T-helper 22 cell (primary cell): ENCODE results near the gene RNF44.

Source experiments
- DNase-seq: peaks from one replicate; pipeline ENCODE4 v3.0.0-alpha.2; 2020; ENCODE audit warnings: low read depth

RNF44 gene

DNA sequence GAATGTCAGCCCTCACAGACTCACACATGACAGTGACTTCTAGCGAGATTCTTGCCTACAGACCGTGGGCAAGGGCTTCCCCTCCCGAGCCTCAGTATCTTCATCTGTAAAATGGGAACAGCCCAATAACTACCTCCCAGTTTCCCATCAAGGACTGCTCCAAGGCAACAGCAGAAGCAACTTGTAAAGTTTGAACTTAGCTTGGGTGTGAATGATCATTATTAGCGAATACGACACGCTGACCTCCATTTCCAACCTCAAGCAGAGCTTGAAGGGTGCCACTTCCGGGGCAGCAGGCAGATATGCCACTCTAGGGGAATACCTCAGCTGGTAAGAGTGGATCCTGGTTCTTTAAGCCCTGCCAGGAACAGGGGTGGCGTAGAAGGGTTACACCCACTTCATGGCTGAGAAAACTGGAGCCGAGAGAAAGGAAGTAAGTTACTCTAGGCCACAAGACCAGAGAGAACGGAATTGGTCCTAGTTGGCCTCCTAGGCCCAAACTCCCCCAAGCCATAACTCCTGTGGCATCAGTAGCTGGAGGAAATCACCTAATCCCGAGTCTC is 2.0 kb downstream of the RNF44 start:
- DNase-seq = peak; percentile 49

DNA sequence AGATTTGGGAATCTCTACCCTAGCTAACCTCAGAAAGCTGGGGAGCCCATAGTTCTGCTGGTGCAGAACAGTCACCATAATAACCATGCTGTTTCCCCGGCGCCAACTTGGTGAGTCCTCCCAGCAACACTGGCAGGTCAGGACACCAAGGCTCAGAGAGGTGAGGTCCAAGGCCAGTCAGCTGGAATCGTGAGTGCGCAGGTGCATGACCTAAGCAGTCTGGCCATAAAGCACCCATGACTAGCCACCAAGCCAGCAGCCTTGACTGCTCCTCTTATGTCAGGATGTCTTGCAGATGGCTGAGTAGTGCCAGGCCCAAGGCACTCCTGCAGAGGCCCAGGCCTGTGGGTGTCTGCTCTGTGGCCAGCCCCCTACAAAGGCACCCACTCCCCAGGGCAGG is 2.6 kb downstream of the RNF44 start:
- no peak for DNase-seq

DNA sequence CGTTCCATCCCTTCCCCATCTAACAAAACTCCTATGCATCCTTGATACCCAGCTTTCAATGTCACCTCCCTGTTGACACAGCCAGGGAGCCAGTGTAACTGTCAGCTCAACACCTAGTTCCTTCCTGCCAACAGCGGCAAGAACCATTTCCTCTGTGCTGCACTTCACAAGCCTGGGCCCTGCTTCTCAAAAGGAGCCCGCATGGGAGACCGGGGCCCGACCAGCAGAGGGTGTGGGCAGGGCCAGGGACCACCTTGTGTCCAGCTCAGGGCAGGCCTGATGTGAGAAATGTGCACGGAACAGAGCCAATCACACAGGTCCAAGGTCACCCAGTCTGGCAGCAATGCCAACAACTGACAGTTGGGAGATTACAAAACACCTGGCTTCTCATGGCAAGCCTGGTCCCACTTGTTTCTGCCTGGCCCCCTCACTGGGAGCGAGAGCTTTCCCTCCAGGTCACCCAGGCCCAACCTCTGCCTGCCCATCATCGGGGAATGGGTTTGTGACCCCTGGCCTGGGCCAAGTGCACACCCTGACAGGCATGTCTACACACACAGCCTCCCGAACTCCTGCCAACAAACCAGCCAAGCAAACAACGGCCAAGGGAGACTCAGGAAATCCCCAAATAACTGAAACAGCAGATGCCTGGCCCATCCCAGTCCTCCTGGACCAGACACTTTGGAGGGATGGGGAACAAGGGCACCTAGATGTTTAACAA is 3.1 kb downstream of the RNF44 start:
- peak; percentile 30 for DNase-seq

DNA sequence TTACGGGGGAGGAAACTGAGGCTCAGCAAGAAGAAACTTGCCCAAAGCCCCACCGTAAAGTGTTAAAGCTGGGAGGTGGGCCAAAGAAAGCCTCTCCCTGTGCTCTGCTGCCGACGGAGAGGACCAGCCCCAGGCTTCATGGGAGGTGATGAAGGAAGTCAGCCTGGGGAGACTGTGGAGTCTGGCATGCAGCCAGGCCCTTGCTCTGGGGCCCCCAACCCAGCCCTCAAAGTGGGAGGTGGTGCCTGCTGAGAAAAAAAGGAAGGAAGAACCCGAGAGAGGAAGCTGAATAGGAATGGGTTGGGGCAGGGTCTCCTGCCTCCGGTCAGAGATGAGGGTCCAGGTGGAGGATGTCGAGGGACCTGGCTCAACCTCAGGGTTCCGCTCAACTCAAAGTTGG is 3.8 kb downstream of the RNF44 start:
- no peak for DNase-seq

DNA sequence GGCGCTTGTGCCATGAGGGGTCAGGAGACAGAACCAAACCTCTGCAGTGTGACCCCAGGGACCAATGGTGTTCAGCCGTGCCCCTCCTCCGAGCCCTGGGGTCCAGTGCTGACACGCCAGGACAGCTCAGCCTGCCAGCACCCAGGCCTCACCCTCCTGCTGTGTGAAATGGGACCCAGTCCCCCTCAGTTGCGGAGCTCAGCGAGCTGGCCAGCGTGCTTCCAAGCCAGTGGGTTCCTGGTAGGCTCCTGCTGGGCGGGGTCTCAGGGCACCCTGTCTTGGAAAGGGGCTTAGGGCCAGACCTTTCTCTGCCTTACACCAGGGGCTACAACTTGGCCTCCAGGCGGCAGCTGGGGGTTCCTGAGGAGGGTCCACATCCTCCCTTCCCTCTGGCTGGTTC is 4.4 kb downstream of the RNF44 start:
- DNase-seq = no peak

DNA sequence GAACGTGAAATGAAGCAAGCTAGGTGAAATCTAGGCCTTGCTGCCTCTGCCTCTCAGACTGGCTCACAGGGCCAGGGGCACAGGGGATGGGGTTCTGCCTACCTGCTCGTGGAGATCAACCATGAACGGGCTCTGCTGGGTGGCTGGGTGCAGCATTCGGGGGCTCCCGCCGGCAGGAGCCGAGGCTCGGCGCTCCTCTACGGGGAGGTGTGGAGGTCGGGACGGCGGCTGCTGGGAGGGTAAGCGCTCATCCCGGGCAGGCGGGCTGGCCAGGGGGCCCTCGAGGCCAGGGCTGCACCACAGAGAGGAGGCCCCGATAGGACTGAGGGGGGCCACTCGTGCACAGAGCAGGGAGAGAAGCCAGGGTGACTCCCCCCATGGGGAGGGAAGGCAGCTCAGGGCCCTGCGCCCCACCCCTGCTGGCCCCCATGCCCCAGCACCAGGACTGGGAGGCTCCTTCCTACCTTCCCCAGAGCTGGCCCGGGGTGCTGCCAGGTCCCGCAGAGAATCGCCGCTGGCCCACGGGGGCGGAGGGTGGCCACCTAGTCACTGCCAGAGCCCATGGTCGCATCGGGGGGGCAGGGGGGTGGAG is 5.2 kb downstream of the RNF44 start:
- no peak for DNase-seq

DNA sequence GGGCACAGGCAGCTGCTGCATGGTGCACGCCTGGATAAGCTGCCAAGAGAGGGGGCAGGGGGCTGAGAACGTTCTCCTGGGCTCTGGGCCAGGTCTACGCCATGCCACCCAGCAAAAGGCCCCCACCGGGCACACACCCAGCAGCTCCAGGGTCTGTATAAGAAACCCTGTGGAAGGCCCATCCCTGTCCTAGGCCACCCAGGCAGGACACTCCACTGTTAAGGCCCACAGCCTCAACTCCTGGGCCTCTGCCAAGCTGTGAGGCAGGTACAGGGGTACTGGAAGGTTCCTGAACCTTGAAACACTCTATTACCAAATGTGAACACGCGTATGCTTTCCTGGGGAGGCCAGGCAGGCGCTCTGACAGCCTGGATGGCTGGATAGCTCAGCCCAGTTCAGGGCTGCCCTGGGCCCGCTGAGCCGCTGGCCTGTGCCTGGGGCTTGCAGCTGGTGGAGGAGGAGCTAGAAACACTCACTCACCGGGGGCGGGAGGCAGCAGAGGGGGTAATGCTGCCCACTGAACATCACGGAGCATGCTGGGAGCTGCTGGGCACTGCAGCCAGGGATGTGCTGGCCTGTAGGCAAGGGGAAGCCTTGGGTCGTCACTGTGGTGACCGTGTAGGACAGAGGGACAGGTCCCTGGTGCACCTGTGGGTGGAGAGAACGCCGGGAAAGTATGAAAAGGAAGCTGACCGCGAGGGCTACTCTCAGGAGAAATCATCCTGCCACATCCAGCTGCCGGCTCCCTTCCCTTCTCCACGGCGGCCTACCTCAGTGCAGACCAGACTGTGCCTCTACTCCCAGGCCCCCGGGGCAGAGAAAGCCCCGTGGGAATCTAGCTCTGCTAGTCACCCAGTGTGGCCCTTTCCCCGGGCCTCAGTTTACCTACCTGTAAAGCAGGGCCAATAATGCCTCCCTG is 6.0 kb downstream of the RNF44 start:
- no peak for DNase-seq

DNA sequence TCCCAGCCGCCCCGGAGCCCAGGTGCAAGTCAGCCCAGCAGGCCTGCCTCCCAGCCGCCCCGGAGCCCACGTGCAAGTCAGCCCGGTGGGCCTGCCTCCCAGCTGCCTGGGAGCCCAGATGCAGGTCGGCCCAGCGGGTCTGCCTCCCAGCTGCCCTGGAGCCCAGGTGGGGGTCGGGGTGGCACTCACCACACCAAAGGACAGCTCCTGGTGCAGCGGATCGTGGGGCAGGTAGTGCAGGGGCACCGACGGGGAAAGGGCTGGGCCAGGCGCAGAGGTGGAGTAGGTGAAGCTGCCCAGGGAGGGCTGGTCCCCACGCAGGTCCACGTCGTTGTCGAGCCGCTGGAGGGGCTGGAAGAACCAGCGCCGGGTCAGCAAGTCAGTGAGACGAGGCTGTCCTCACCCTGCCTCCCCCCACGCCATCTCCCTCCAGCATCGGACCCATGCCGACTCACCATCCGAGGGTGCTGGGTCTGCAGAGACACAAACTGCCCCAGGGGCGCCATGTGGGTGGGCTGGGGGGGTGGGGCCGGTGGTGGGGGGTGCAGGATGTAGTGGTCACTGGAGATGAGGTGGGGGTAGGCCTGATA is 6.7 kb downstream of the RNF44 start:
- no peak for DNase-seq

DNA sequence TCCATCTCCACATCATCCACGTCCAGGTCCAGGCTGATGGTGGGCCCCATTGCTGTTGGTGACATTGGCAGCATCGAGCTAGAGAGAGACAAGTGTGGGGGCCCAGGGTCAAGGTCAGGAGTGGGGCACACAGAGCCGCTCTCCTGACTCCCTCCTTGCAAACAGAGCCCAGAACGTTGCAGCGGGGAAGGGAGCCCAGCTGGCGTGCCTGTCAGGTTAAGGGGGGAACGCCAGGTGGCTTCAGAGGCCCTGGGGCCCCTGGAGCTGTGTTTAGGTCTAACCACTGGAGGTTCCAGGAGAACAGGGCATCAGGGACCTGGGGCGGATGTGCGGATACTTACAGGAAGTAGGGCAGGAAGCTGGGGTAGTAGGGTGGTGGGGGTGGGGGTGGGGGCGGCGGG is 7.5 kb downstream of the RNF44 start:
- DNase-seq = peak; percentile 70

DNA sequence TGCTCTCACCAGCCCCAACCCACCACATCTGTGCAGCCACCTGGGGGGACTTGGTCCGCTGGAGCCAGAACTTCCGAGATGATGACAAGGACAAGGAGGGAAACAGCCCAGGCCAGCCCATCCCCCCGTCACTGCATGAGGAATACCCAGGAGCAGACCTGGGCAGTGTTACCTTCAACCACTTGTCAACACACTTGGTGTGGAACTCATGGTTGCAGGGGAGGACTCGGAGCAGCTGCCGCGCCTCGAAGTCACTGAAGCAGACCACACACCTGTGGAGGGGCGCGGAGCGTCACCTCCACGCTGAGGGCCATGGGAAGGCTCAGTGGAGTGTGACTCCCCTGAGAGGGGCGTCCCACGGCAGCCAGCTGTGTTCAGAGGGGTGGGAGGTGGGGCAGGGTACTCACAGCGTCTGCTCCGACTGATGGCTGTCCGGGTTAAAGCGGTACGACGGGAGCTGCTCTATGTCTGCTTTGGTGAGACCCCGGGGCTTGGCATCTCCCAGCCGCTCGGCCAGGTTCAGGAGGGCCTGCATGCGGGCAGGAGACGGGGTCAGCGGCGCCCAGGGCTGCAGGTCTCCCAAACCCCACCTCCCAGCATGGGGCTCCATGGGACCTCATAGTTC is 8.0 kb downstream of the RNF44 start:
- no peak for DNase-seq

DNA sequence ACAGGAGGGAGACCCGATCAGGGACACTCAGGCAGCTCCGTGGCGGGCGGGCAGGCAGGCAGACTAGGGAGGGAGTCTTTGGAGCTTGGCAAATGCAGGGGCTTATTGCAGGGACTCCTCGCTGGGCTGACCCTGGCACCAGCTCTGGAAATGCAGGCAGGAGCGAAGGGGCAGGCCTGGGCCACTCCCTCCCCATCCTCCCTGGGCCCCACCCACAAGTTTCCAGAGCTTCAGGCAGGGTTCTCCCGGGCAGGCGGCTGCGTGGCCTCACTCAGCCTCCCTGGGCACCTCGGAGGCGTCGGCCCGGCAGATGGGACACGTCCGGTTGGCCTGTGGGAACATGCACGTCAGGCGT is 8.5 kb downstream of the RNF44 start:
- DNase-seq = no peak

DNA sequence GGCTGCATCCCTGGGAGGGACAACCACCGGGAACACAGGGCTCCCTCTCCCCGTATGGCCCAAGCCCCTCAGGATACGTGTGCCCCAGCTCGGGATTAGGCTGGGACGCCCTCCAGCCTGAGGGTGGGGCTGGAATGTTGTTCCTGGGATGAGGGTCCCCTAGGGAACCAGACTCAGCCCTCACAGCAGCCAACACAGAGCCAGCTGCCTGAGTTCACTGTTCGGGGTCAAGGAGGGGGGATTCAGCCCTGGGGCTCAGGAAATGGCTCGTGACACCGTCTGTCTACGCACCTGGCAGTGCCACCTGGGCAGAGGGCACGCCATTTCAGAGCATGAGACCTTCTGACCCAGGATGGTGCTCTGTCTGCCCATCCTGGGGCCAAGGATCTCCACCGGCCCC is 8.9 kb downstream of the RNF44 start:
- no peak for DNase-seq

DNA sequence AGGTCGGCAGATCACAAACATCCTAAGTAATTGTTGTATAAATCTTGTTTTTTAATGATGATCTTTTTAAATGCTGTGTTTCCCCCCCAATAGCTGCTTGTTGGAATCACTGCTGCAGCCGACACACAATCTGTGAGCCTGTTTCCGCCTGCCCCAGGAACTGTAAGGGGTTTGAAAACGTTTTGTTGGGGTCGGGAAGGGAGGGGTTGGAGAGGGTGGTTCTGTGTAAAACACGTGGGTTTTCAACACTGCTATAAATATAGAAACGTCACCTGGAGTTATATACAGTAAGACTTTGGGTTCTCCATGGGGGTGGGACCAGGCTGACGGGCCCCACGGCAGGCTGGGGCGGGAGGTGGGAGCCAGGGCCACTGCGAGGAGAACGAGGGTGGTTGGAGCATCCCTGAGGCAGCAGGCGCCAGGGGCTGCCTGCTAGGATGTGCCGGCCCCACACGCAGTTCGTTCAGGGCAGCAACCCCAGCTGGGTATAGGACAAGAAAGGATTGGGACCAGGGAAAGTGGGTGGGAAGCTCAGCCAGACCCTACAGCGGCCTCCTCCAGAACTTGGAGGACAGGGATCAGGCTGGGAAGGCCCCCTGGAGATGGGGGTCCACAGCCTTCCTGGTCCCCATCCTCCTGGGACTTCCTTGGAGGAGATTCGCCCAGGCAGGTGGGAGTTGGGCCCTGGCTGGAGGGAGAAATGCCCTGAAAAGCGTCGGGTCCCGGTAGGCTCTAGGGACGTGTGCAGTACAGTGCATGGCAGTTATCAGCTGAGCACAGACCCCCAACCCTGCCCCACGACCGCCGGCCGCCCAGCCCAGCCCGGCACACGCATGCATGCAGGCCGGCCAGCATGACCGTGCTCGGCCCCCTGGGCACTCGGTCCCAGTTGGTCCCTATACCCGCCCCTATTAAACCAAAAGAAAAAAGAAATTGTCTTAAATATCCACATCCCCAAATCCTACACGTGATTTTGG is 9.7 kb downstream of the RNF44 start:
- DNase-seq = no peak

DNA sequence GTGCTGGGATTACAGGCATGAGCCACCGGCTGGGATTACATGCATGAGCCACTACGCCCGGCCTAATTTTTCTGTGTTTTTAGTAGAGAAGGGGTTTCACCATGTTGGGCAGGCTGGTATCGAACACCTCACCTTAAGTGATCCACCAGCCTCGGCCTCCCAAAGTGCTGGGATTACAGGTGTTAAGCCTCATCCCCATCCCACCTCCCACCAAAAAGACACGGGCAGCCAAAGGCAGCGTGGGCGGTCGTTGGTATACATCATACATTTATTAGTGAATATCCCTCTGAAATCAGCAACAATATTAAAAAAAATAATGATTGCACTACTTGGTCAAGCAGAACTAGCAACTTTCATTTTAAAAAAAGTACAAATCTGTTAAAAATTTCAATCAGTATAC is 10.7 kb downstream of the RNF44 start:
- DNase-seq = no peak

DNA sequence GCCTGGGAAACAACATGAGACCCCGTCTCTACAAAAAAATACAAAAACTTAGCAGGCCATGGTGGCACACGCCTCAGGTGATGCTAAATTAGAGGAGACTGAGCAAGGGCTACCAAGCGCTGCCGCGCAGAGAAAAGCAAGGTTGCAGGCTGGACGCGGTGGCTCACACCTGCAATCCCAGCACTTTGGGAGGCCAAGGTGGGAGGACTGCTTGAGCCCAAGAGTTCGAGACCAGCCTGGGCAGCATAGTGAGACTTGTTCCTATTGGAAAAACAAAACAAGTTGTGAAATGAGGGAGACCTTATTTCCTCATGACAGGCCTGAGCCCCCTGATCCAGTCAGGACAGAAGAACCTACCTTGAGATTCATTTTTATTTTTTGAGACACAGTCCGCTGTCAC is 11.5 kb downstream of the RNF44 start:
- no peak for DNase-seq

DNA sequence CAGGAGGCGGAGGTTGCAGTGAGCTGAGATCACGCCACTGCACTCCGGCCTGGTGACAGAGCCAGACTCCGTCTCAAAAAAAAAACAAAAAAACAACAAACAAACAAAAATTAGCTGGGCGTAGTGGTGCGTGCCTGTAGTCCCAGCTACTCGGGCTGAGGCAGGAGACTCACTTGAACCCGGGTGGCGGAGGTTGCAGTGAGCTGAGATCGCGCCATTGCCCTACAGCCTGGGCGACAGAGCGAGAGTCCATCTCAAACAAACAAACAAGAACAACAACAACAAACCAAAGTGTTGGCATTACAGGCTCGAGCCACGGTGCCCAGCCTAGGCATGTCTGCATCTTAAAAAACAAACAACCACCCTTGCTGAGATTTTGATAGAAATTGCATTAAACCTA is 12.2 kb downstream of the RNF44 start:
- DNase-seq = no peak

DNA sequence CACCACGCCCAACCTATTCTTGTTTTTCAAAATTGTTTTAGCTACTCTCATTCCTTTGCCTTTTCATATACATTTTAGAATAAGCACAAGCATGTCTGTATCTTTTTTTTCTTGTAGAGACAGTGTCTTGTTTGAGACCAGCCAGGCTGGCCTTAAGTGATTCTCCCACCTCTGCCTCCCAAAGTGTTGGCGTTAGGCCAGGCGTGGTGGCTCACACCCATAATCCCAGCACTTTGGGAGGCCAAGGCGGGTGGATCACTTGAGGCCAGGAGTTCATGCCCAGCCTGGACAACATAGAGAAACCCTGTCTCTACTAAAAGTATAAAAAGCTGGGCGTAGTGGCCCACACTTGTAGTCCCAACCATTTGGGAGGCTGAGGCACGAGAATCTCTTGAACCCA is 13.1 kb downstream of the RNF44 start:
- DNase-seq = no peak

DNA sequence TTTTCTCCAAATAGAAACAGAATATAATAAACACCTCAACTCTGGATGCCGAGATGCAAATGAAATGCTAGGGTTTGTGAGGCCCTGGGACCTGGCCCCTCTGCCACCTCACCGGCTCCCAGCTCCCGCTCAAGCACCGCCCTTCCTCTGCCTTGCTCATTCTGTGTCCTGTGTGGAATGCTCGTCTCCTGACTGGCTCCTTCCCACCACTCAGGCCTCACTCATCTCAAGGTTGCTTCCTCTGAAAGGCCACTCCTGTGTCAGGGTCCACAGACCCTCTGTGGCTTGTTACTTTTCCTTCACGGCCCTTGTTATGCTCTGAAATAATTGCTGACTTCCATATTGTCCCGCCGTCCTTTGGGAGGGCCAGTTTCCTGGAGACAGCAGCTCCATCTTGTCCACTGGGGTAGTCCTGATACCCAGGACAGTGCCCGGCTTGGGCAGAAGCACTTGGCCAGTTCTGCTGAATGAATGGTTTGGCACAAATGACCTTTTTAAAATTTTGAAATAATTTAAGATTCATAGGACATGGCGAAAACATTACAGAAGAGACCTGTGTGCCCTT is 15.4 kb downstream of the RNF44 start:
- no peak for DNase-seq

DNA sequence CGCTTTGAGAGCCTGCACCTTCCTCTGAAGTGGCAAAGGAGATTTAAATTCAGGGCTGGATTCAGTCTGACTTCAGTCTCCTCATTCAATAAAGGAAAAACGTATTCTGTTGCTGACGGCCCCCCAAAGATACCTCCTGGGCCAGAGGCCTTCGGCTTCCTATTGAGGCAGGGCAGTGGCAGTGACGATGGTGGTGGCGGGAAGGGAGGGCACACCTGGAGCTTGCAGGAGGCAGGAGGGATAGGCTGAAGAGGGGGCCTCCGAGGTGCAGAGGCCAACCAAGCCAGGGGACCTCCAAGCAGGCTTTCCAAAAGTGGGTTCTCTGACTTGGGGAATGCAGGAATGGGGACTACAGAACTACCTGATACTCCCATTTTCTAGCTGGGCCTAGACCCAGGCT is 15.9 kb downstream of the RNF44 start:
- no peak for DNase-seq
